NB4 (cell line): Measurements from ENCODE around the gene THRAP3.

Experiments used
- CTCF ChIP-seq: IDR thresholded peaks from one replicate; pipeline ENCODE4 v1.5.1; 2012; ENCODE audit warnings: low read depth, low read length
- MAX ChIP-seq: IDR thresholded peaks from 2 replicates; pipeline ENCODE4 v1.6.1; 2011; ENCODE audit warnings: low read depth, low read length
- POLR2A ChIP-seq: IDR thresholded peaks from 2 replicates; pipeline ENCODE4 v1.6.1; 2011; ENCODE audit warnings: mild to moderate bottlenecking; ENCODE audit not compliant: insufficient read length; ENCODE audit errors: extremely low read depth

- TF ChIP-seq POLR2A (no peak), CTCF (no peak), MAX (no peak)
Observed at GRCh38 chr1:36198641-36199040, 25.6 kb upstream of the THRAP3 start.
